Caki2 (cell line): ENCODE measurements around the gene NEURL1B. TPM values are rescaled to one million over a fixed set of nuclear protein-coding genes. Genes with fewer than 3 reads are reported as not detected.

ENCODE experiments used
- DNase-seq: peaks from one replicate; pipeline ENCODE4 v3.0.0-alpha.2; 2015; ENCODE audit warnings: low read depth
- in situ Hi-C: cut with HindIII; loops from 2 replicates; pipeline ENCODE4 v1.10.0; 2016; ENCODE audit warnings: low sequenced_read_pairs, low pct_unique_long_range_greater_than_20kb, mixed read lengths
- total RNA-seq: library from RNA; depleted of rRNA; stranded (reverse); fragments of >200 nt; shearing (Covaris generic); gene quantifications from 2 replicates; pipeline ENCODE4 v1.2.3, GENCODE V29; 2014; ENCODE audit warnings: low replicate concordance

Gene NEURL1B
- total RNA-seq, 1 experiment from 2014 or later = 9.7 TPM

DNA sequence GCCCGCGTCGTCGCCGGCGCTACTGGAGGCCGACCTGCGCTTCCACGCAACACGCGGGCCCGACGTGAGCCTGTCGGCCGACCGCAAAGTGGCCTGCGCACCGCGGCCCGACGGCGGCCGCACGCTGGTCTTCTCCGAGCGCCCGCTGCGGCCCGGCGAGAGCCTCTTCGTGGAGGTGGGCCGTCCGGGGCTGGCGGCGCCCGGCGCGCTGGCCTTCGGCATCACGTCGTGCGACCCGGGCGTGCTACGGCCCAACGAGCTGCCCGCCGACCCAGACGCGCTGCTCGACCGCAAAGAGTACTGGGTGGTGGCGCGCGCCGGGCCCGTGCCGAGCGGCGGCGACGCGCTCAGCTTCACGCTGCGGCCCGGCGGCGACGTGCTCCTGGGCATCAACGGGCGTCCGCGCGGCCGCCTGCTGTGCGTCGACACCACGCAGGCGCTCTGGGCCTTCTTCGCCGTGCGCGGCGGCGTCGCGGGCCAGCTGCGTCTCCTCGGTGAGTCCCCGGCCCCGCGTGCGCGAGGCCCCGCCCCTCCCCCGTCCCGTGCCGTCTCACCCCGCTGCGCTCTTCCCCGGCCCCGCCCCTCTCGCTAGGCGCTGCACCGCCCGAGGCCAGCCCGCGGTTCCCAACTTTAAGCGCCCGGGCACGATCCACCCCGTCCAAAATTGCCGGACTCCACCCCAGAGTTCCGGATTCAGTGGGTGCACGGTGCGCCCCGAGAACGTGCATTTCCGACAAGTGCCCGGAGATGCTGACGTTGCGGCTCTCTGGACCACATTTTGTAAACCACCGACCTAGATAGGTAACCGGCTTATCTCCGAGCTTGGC lies 42.8 kb downstream of the NEURL1B start:
- in situ Hi-C loops = no loop called here
- DNase-seq = no peak

DNA sequence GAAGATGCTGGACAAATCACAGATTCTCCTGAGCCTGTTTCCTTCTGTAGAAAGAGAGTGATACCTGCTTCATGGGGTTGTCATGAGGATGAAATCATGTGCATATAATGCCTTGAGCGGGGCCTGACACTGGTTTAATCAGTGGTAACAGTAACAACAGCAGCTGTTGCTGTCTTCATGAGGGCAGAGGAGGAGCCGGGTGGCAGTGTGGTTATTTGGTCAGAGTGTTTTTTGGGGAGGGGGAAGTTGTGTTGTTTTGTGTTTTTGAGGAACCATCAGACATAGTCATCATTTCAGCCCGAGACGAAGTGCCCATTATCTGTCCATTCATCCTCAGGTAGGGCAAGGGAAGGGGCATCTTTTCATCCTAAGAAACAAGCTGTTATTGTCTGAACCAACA lies 44.0 kb downstream of the NEURL1B start:
- in situ Hi-C loops = no loop called here
- DNase-seq = no peak

GRCh38 chr5:172686111-172686510 lies 45.0 kb downstream of the NEURL1B start:
- no peak for DNase-seq
- in situ Hi-C loops = no loop called here

DNA sequence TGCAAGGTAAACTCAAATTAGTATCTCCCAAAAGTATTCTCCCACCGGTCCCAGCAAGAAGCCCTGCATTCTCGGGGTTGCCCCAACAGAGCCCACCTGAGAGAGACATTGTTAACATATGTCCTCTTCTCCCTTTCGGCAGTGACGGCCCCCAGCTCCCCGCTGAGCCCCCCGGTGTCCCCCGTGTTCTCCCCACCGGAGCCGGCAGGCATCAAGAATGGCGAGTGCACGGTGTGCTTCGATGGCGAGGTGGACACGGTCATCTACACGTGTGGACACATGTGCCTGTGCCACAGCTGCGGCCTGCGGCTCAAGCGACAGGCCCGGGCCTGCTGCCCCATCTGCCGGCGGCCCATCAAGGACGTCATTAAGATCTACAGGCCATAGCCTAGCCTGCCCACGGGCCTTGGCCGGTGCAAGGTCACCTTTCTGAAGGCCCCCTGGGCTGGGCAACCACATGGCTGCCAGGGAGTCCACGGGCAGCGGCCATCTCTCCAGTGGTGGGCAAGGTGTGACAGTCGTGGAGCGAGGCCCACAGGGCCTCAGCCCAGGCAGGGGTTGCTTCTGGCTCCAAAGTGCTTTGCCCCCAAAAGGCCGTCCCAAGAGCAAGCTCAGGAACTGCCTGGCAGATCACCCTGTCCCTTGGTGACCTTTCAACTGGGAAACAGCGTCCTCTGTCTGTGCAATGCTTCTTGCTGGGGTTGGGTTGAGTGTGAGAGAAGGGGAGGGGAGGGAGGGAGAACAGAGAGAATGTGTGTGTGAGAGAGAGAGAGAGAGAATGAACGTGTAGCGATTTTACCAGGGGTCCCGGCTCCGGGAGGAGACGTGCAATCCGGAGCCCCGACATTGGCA lies 45.7 kb downstream of the NEURL1B start:
- in situ Hi-C loops = no loop called here
- DNase-seq = no peak

- in situ Hi-C loops = no loop called here
- no peak for DNase-seq
Measured at GRCh38 chr5:172687940-172688339, 46.9 kb downstream of the NEURL1B start.

GRCh38 chr5:172688349-172689217 lies 47.5 kb downstream of the NEURL1B start:
- no peak for DNase-seq
- in situ Hi-C loops = no loop called here

DNA sequence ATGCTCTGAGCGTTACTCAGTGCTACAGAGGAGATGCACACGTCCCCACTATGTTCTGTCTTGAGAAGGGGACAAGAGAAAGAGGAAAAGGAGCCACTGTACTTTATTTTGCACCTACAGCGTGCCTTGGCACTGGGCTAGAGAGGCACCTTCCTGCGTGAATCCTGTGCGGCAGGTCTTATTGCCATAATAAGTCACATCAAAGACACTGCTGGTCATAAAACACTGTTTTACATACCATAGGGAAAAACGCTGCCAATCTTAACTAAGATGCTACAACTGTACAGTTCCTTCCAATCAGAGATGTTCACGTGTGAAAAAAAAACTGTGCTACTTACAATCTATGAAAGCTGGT lies 48.1 kb downstream of the NEURL1B start:
- in situ Hi-C loops = no loop called here
- no peak for DNase-seq

- in situ Hi-C loops = no loop called here
- DNase-seq = no peak
Measured at GRCh38 chr5:172689801-172690200, 48.7 kb downstream of the NEURL1B start.

GRCh38 chr5:172690258-172691075 lies 49.4 kb downstream of the NEURL1B start:
- in situ Hi-C loops = no loop called here
- DNase-seq = no peak

DNA sequence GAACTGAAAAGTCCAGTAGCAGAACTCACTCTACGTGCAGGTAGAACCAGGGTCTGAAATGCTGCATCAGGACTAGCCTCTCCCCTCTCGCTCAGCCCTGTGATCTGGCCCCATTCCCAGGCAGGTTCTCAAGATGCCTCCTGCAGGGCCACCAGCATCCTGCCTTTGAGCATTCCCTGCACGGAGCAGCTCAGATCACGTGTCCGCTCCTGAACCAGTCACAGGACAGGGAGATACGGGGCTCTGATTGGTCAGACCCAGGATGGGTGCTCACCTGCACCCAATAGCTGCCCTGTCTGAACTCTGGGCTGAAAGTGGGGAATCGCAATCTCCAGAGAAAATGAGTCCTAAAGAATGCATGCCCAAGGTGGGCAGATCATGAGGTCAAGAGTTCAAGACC lies 50.8 kb downstream of the NEURL1B start:
- in situ Hi-C loops = no loop called here
- DNase-seq = no peak

DNA sequence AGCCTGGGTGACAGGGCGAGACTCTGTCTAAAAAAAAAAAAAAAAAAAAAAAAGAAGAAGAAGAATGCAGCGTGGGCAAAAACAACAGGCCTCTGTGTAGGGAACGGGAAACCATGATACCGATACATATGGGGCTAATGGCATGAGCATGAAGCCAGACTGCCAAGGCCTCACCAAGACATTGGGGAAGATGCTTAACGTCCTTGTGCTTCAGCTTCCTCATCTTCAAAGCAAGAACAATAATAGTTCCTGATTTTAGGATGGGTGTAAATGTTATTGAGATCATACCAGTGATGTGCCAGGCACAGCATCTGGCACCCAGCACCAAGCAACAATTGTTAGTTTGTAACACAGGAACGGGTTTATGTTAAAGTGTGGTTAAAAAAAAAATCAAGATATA lies 51.4 kb downstream of the NEURL1B start:
- in situ Hi-C loops = no loop called here
- no peak for DNase-seq

- in situ Hi-C loops = no loop called here
Measured at GRCh38 chr5:172692981-172693380, 51.9 kb downstream of the NEURL1B start.

GRCh38 chr5:172694061-172694460 lies 53.0 kb downstream of the NEURL1B start:
- DNase-seq = no peak
- in situ Hi-C loops = no loop called here

More at GRCh38 chr5:172692981-172693380, 51.9 kb downstream of the NEURL1B start:
- DNase-seq = no peak

GRCh38 chr5:172694541-172694940 lies 53.5 kb downstream of the NEURL1B start:
- DNase-seq = no peak
- in situ Hi-C loops = no loop called here

GRCh38 chr5:172695232-172696054 lies 54.4 kb downstream of the NEURL1B start:
- no peak for DNase-seq
- in situ Hi-C loops = no loop called here

DNA sequence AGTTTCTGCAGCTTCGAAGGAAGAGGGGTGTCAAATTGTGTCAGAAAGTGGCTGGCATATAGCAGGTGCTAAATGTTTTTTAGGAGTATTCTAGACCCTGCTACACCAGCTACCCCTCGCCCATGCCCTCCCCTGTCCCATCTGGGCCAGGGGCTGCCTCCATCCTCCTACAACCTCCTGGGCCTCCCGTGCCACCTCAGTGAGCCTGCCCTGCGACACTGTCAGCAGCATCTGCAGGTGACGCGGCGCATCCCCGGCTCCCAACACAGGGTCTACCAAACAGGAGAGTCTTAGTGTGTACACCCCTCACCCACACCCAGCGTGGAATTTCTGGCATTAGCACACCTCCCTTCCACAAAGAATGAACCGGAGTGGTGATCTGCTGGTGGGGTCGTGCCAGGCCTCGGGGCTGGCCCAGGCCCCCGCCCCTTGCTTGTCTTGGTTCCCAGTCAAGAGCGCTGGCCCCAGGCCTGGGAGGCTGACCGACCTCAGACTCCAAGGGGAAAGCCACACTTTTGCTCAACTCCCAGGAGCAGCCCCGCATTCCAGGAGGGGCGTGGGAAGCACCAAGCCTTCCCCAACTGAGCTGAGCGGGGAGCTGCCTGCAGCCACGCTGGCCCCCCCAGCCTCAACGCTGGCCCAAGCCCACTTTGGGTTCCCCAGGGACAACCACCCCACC lies 55.2 kb downstream of the NEURL1B start:
- in situ Hi-C loops = no loop called here
- no peak for DNase-seq
